AML-193 (cell line): ENCODE data around the gene KCNAB3.

Experiments
- DNase-seq, 2 experiments: peaks; one replicate each; lab custom pipeline; 2025; lab: John Stamatoyannopoulos, UW

Gene KCNAB3

DNA sequence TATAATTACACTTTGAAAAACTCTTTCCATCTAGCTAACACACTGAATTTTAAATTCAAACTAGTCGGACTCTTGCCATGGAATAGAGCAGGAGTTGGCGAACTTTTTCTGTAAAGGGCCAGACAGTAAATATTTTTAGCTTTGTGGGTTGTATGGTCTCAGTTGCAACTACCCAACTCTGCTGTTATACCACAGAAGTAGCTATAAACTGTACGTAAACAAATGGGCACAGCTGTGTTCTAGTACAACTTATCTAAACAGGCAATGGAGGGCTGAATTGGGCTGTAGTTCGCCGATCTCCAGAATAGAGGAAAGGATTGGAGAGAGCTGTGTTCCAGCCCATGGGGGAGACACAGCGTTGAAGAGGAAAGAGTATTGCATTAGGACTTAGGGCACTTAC is 11.1 kb upstream of the KCNAB3 start:
- DNase-seq, result no peak

DNA sequence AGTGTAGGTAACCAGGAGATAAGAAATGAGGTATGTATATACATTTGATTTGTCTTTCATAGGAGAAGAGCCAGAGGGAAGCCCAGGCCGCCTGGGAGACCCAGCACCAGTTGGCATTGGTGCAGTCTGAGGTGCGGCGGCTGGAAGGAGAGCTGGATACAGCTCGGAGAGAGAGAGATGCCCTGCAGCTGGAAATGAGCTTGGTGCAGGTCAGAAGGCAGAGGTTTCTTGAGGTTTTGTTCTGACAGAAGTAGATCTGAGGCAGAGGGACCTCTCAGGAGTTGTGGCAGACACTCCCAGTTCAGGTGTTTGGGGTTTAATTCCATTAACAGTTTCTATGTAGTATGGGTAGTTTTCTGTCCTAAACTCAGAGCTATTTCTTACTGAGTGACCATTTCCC is 10.4 kb upstream of the KCNAB3 start:
- DNase-seq, result no peak

DNA sequence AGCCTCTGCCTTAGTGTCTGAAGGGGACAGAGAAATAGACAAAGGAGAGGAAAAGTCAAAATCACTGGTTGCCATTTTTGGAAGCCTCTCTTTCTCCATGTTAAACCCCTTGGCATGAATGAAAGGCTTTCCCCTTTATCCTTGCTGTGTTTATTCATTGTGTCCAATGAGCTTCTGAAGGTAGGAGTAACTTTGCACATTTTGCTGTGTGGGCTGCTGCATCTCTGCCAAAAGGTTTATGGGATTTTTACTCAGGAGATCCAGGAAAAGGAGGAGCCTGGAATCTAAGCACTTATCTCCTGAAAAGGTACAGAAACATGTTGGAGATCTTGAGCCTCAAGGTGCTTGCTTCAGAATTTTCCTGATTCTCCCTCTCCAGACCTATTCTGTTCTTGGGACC is 6.2 kb upstream of the KCNAB3 start:
- no peak for DNase-seq

GRCh38 chr17:7932949-7933348 is 3.3 kb upstream of the KCNAB3 start:
- DNase-seq, result peak; percentile 18 to 39

GRCh38 chr17:7932483-7932891 is 2.8 kb upstream of the KCNAB3 start:
- no peak for DNase-seq

- peak; percentile 82 to 88 for DNase-seq
Observed at GRCh38 chr17:7931709-7932482, 2.2 kb upstream of the KCNAB3 start, which contains the start of the genes CNTROB and TRAPPC1. Gene CNTROB, plus strand, starts transcription at chr17:7932206. Its CDS starts 874 bp downstream, at chr17:7933080. Gene TRAPPC1, minus strand, starts transcription at chr17:7931946. Its CDS starts 117 bp downstream, at chr17:7931829.

DNA sequence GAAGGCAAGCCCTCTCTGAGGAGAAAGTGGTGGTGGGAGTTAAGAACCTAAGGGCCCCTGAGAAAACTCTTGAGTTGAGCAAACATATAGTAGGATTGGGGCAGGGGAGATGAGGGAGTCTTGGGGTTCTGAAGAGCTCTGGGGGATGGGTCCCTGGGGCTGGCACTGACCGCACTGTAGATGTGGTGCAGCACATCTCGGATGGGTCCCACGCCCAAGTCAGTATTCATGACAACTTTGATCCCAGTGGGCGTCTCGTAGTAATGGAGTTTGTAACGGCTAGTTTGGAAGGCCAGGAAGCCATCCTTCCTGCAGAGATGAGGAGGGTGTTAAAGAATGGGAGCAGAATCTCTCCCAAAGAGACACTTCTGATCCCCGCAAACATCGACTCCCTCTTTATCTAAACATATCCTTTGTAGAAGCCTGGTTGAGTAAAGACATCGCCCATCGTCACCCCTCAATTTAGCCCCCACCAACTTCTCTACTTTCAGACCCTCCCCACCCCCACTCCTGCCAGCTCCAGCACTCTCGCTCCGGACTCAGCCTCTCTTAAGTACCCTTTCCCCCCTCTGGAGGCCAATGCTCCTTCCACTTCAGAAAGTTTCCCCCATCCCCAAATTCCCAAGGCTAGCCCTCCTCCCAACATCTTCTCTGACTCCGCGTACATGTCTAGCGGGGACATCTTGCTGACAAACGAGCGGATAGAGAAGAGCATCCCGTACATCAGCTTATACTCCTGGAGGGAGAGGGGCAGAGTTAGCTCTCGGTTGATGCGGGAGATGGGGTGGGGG is 1.4 kb upstream of the KCNAB3 start:
- no peak for DNase-seq

DNA sequence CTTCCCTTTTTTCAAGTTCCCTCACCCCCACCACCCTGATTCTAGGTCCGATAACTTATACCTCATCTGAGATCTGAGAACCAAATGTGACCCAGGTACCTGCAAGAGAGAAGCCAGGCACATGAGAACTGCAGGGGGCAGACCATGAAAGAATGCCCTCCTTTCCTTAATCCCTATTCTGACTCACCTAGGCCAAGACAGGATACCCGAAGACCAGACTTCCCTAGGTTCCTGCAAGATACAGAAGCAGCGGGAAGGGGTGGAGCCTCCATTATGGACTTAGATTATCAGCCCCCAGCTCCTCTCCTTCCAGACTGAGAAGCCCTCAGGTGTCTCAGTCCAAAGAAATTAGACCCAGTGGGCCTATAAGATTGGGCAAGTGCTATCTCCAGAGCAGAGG is 2.1 kb downstream of the KCNAB3 start:
- DNase-seq, result no peak

DNA sequence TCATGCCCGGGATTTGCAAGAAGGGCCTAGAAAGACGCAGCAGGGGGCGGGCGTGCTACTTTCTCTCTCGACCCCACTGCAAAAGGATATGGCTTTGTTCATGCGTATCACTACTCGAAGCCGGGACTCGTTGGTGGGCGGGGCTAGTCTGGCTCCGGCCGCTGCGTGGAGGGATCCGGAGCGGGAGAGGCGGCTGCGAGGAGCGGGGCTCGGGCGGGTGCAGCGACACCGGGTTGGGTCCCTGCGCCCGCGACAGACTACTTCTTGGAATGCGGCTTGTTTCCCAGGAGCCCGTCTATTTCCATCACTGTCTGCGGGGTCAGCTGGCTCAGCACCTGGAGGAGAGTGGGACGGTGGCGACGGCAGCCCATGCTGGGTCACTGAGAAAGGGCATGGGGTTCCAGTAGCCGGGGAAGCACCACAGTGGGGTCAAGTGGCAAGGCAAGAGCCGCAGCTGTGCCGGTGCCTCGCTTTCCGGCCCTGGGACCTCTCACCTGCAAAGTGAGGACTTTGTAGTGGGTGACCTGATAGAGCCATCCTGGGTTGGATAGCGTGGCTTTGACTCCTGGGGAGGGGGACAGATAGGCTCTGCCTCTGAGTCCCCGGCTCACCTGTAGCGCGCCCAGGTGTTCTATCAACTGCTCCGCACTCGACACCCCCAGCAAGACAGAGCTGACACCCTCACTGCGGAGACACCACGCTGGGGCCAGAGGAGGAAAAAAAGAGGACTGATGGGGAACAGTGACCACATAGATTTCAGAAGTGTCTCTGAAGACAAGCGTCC is 6.6 kb downstream of the KCNAB3 start:
- DNase-seq, result no peak

DNA sequence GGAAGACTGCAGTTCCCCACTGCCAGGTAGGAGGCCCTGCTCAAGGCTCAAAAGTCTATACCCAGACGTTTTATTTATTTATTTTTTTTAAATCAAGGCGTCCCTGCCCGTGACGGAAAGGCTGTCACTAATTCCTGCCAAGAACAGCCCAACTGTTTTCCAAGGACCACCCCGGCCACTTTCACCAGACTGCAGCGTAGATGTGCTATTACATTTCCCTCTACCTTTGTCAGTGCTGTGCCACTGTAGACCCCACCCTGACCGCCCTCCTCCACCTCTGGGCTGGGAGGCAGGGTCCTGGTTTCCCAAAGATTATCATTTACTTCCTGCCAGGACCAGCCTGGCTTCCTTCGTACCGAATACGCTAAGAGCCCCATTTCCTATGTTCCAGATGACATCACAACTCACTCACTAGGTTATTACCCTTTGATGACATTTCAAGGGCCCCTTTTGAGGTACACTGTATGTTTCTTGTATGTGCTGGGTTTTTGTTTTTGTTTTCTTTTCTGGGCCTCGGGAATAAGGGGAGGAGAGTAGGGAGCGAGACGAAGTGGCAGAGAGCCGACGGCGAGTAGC is 7.3 kb downstream of the KCNAB3 start:
- DNase-seq, result no peak

DNA sequence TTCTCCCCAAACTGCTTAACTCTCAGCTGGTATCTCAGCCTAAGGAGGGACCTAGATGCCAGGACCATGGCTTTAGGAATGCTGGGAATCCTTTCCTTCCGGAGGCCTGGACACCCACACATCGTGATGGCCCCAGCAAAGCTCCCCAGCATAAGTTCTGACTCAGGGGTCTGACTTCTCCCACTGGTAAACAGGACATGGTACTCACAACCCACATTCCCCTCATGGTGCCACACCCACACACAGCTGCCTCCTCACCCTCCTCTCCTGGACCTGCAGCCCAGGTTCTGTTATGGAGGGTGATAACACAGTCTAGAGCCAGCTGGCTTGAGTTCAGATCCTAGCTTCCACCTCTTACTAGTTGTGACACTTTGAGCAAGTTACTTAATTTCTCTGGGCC is 12.8 kb downstream of the KCNAB3 start:
- no peak for DNase-seq

- DNase-seq, result no peak
Observed at GRCh38 chr17:7916385-7916682, 13.3 kb downstream of the KCNAB3 start.

DNA sequence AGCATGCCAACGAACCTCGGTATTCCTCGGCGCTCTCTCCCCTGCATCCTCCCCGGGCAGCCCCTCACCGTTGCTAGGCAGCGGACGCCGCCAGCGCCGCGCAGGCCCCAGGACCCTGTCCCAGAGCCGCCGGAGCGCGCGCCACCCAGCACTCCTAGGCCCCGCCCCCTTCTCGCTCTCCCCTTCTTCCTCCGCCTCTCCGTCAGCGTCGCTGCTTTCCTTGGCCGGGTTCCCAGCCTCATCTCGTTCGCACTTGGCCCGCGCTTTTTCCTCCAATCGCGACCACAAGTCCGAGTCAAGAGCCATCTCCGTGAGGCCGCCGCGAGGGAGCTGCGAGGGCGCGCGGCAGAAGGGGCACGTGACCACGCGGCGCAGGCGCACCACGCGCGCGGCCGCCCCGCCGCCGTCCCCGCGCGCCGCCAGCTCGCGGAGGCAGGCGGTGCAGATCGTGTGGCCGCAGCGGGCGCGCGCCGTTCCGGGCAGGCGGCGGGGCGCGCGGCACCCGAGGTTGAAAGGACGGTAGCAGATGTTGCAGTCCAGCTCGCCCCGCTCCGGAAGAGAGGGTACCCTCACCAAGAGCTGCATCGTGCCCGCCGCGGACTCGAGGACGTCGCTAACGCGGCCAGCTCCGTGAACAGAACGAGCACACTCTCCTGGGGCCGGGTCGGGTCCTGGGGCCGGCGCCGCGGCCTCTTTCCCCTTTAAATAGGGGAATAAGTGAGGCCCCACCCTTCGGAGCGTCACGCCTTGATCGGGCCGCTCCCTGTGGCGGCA is 13.9 kb downstream of the KCNAB3 start, which contains the start of gene RNF227:
TSS of gene RNF227 (minus strand) at position 679 of the 774 bp plus-strand sequence. CDS start at position 585, 94 bp downstream.
- DNase-seq, result peak; percentile 65 to 74

DNA sequence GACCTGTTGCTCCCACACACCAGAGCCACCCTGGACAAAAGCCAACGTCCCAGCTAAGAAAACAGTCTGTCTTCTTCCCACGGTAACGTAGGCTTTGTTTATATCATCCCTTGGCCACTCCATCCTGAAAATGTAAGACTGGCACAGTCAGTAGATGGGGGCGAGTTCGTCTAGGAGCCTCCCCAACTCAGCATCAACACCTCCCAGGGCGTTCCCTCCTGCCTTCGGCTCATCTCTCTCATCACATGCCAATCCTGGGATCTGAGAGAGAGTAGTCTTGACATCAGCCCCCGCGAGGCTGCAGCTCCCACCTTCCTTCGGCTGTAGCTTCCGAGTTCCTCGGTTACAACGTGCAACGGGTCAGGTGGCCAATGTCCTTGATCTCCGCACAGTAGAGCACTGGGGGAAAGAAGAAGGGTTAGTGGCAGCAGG is 14.5 kb downstream of the KCNAB3 start:
- DNase-seq, result no peak

DNA sequence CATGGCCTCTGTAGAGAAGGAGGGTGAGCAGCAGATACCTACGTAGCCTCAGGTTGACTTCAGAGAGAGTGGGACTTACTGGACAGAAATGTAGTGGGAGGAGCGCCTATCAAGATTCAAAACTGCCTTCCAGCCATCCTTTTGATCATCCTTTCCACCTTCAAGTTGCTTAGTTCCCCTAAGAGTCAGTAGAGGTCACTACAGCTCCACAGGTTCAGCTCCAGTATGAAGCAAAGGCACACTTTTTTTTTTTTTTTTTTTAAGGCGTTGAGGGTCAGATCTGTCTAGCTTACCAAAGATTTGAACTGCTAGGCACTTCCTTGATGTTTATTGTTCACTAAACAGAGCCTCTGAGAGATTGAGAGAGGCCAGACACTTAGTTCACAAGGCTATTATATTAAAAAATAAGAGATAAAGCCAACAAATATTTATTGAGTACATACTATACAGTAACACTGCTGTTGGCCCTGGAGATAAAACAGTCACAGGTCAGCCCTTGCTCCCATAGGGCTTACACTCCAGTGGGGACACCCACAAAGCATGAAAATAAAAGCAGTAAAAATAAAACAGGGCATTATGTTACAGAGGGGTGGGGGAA is 16.6 kb downstream of the KCNAB3 start:
- peak; percentile 41 to 45 for DNase-seq

DNA sequence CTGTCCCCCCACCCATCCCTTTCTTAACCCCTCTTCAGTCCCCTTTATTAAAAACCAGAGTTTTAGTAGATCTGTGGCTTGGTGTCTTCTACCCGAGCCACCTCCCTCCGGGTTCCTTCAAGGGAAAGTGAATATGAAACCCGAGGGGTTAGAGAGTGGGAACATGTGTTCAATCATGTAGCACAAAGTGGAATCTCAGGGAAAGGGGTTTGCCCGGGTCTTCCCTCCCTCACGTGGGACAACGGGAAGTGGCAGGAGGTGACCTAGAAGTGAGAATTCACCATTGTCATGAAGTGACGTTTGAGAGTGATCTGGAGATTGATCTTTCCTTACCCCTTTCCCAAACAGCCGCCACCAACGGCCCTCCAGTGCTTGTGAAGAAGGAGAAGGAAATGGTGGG is 18.5 kb downstream of the KCNAB3 start:
- DNase-seq, result no peak

- no peak for DNase-seq
Observed at GRCh38 chr17:7910711-7911110, 18.9 kb downstream of the KCNAB3 start.

DNA sequence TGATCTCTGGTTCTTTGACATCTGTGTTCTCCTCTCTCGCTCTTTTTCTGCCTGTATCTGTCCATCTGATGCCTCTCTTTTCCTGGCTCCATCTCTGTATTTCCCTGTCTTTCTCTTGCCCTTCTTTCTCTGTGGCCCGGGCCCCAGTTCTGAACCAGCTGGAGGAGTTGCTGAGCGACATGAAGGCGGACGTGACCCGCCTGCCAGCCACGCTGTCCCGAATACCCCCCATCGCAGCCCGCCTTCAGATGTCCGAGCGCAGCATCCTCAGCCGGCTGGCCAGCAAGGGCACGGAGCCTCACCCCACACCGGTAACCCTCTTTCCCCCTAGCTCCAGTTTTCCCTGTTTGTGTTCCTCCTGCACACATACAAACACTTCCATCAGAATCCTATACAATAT is 19.4 kb downstream of the KCNAB3 start:
- no peak for DNase-seq

DNA sequence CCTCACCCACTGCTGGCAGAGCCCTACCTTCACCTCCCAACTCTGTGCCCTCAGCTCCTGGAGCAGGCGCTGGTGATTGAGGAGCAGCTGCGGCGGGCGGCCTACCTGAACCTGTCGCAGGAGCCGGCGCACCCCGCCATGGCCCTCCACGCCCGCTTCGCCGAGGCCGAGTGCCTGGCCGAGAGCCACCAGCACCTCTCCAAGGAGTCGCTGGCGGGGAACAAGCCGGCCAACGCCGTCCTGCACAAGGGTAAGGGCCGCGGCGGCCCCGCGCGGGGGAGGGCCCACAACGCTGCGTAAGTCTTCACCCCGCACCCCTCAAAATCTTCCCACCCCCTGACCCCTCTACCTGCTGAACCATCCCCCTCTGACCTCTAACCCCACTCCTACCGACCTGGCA is 20.6 kb downstream of the KCNAB3 start:
- no peak for DNase-seq

GRCh38 chr17:7903154-7904103 is 26.2 kb downstream of the KCNAB3 start:
- no peak for DNase-seq
